Calu3 (cell line): ENCODE data around the gene OR1A2. TPM values are rescaled to one million over a fixed set of nuclear protein-coding genes. Genes with fewer than 3 reads are reported as not detected.
"Not testable (repeated sequence)": the region's sequence is repeated elsewhere in the genome, so short reads cannot be mapped to it uniquely, and the experiment has no call there.

Source experiments
- BruUV-seq: library from RNA; stranded (reverse); fragments of 400-500 nt; replicated peaks from 2 replicates; lab custom pipeline; 2021; lab: Mats Ljungman, UMichigan
- CTCF ChIA-PET: fragments of 300-600 bp; sonication (Branson Sonifier 250); formaldehyde crosslinking; loops from one replicate; lab custom pipeline; 2022; ENCODE audit warnings: antibody characterized with exemption; lab: Charles Lee
- DNase-seq: peaks from one replicate; pipeline ENCODE4 v3.0.0; 2022
- H3K27ac Mint-ChIP-seq: one replicate; pipeline ENCODE4 v1.8.0; 2022; ENCODE audit warnings: mixed read lengths; ENCODE audit not compliant: unreplicated experiment
- H3K27me3 Mint-ChIP-seq: one replicate; pipeline ENCODE4 v1.8.0; 2022; ENCODE audit warnings: mixed read lengths; ENCODE audit not compliant: unreplicated experiment
- H3K36me3 Mint-ChIP-seq: one replicate; pipeline ENCODE4 v1.8.0; 2022; ENCODE audit warnings: mild to moderate bottlenecking, moderate library complexity, mixed read lengths; ENCODE audit not compliant: insufficient read depth, unreplicated experiment
- H3K4me1 Mint-ChIP-seq: one replicate; pipeline ENCODE4 v1.8.0; 2022; ENCODE audit warnings: mild to moderate bottlenecking, low read depth, mixed read lengths; ENCODE audit not compliant: unreplicated experiment
- H3K4me3 Mint-ChIP-seq: one replicate; pipeline ENCODE4 v1.8.0; 2022; ENCODE audit warnings: mild to moderate bottlenecking, low read depth, moderate library complexity, mixed read lengths; ENCODE audit not compliant: unreplicated experiment
- H3K9me3 Mint-ChIP-seq: one replicate; pipeline ENCODE4 v1.8.0; 2022; ENCODE audit warnings: low read depth, mixed read lengths; ENCODE audit not compliant: unreplicated experiment
- CTCF ChIP-seq: fragments of 200-600 bp; IDR thresholded peaks from one replicate; pipeline ENCODE4 v1.8.0; 2022; ENCODE audit warnings: antibody characterized with exemption; ENCODE audit not compliant: unreplicated experiment
- intact Hi-C: fragments of 100-400 bp; cut with micrococcal nuclease; formaldehyde crosslinking; loops from one replicate; pipeline ENCODE4 v1.10.0; 2022; ENCODE audit not compliant: unreplicated experiment
- total RNA-seq: library from RNA; stranded (reverse); gene quantifications from 2 replicates; pipeline ENCODE4 v1.2.3, GENCODE V29; 2022

Gene OR1A2
- total RNA-seq, 1 experiment from 2014 or later = not detected

- no peak within 1 kb of the TSS for H3K27ac Mint-ChIP-seq
- H3K36me3 Mint-ChIP-seq = no peaks in the 10 kb centered on the region
- CTCF ChIA-PET = no interaction called here
- H3K4me3 Mint-ChIP-seq = no peak within 1 kb of the TSS
- no peak for TF ChIP-seq CTCF
- H3K4me1 Mint-ChIP-seq = no peaks in the 10 kb centered on the region
- no TSS peak for BruUV-seq
- H3K27me3 Mint-ChIP-seq = peaks cover 86% of the 10 kb centered on the region
- H3K9me3 Mint-ChIP-seq = peaks cover 3% of the 10 kb centered on the region
- DNase-seq = no peak
- intact Hi-C loops = no loop called here
These were observed 10.0 kb downstream of the OR1A2 start, which contains the start of gene OR1A1 for GRCh38 chr17:3207367-3207766. Gene OR1A1 (plus strand): TSS chr17:3207667. CDS start chr17:3215621, 7,954 bp downstream.

DNA sequence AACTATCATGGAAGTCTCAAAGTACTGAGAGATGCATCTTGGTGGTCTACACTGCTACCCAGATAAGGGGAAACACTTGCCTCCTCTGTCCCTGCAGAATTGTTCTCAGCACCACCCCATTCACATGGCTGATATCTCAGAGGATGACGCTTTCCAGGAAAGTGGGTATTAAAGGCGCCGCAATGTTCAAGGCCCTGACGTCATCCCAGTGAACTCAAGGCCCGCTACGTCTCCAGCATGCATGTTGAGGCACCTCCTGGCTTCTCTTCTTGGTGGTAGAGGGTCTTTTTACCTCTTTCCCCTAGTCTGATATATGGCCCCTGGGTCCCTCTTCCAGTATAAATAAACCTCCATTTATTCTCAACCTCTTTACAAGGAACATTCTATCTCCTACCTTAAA lies 11.2 kb downstream of the OR1A2 start:
- CTCF ChIA-PET = no interaction called here
- TF ChIP-seq CTCF = no peak
- DNase-seq = no peak
- no peaks in the 10 kb centered on the region for H3K4me1 Mint-ChIP-seq
- no peak overlapping the region for H3K4me3 Mint-ChIP-seq
- peaks cover 93% of the 10 kb centered on the region for H3K27me3 Mint-ChIP-seq
- H3K9me3 Mint-ChIP-seq = peaks cover 3% of the 10 kb centered on the region
- H3K27ac Mint-ChIP-seq = no peak overlapping the region
- intact Hi-C loops = no loop called here
- no peaks in the 10 kb centered on the region for H3K36me3 Mint-ChIP-seq
- BruUV-seq = no TSS peak

- no peak for DNase-seq
- no peaks in the 10 kb centered on the region for H3K9me3 Mint-ChIP-seq
- intact Hi-C loops = no loop called here
- no peak overlapping the region for H3K27ac Mint-ChIP-seq
- no peak for TF ChIP-seq CTCF
- no peak overlapping the region for H3K4me3 Mint-ChIP-seq
- H3K36me3 Mint-ChIP-seq = no peaks in the 10 kb centered on the region
- H3K27me3 Mint-ChIP-seq = peaks cover 76% of the 10 kb centered on the region
- CTCF ChIA-PET = no interaction called here
- no TSS peak for BruUV-seq
- H3K4me1 Mint-ChIP-seq = no peaks in the 10 kb centered on the region
These were observed 15.7 kb downstream of the OR1A2 start for GRCh38 chr17:3213001-3213400.

DNA sequence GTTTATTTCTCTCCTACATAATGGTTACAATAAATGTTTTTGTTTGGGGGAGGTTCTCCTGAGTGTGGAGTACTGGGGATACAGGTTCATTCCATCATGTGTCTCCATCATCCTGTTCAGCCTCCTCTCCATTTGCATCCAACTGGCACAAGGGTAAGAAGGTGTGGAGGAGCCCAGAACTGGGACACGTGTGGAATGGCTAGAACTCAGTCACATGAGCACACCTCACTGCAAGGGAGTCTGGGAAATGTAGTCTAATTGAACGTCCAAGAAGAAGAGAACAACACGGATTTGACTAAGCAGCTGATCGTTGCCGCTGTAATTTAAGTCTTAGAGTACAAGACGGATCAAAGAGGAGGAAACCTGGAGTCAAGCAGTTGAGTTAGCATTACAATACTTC lies 16.3 kb downstream of the OR1A2 start:
- CTCF ChIA-PET = no interaction called here

GRCh38 chr17:3219978-3220377 lies 22.7 kb downstream of the OR1A2 start:
- intact Hi-C loops, H3K4me1 Mint-ChIP-seq, H3K9me3 Mint-ChIP-seq, CTCF ChIA-PET, H3K27ac Mint-ChIP-seq, H3K4me3 Mint-ChIP-seq, DNase-seq, H3K36me3 Mint-ChIP-seq, BruUV-seq: not testable (repeated sequence)
- peaks cover 35% of the 10 kb centered on the region for H3K27me3 Mint-ChIP-seq

More for the DNA sequence above, 16.3 kb downstream of the OR1A2 start:
- H3K9me3 Mint-ChIP-seq = peaks cover 3% of the 10 kb centered on the region
- H3K27ac Mint-ChIP-seq = no peak overlapping the region
- H3K36me3 Mint-ChIP-seq = no peaks in the 10 kb centered on the region
- no peak overlapping the region for H3K4me3 Mint-ChIP-seq
- H3K4me1 Mint-ChIP-seq = no peaks in the 10 kb centered on the region
- no peak for DNase-seq
- H3K27me3 Mint-ChIP-seq = peaks cover 72% of the 10 kb centered on the region
- no TSS peak for BruUV-seq
- no peak for TF ChIP-seq CTCF
- intact Hi-C loops = no loop called here
